Activated naive CD4-positive, alpha-beta T cell treated with anti-CD3 and anti-CD28 coated beads, Interleukin-2, amount 50 U/mL, for 24 hours (primary cell): ENCODE data around the gene ARHGEF3.

ENCODE experiments used
- H3K27ac Mint-ChIP-seq: one replicate; pipeline ENCODE4 v1.8.0; 2021; ENCODE audit warnings: mild to moderate bottlenecking, mixed read lengths
- H3K27me3 Mint-ChIP-seq: one replicate; pipeline ENCODE4 v1.8.0; 2021; ENCODE audit warnings: mixed read lengths
- H3K36me3 Mint-ChIP-seq: one replicate; pipeline ENCODE4 v1.8.0; 2021; ENCODE audit warnings: mixed read lengths
- H3K4me1 Mint-ChIP-seq: one replicate; pipeline ENCODE4 v1.8.0; 2021; ENCODE audit warnings: mixed read lengths
- H3K4me3 Mint-ChIP-seq: one replicate; pipeline ENCODE4 v1.8.0; 2021; ENCODE audit warnings: mild to moderate bottlenecking, mixed read lengths
- H3K9me3 Mint-ChIP-seq: one replicate; pipeline ENCODE4 v1.8.0; 2021; ENCODE audit warnings: mixed read lengths

Gene ARHGEF3

GRCh38 chr3:56788521-56788920 is 13.2 kb downstream of the ARHGEF3 start:
- Mint-ChIP-seq H3K36me3 (peaks cover 12% of the 10 kb centered on the region), H3K4me3 (peak overlapping the region; percentile 64), H3K27ac (peak overlapping the region; percentile 97), H3K27me3 (no peaks in the 10 kb centered on the region), H3K9me3 (no peaks in the 10 kb centered on the region), H3K4me1 (peaks cover 91% of the 10 kb centered on the region)

GRCh38 chr3:56787784-56788256 is 13.9 kb downstream of the ARHGEF3 start:
- H3K36me3 Mint-ChIP-seq, result peaks cover 14% of the 10 kb centered on the region
- peak overlapping the region; percentile 64 for H3K4me3 Mint-ChIP-seq
- H3K9me3 Mint-ChIP-seq, result no peaks in the 10 kb centered on the region
- H3K27me3 Mint-ChIP-seq, result no peaks in the 10 kb centered on the region
- peak overlapping the region; percentile 97 for H3K27ac Mint-ChIP-seq
- H3K4me1 Mint-ChIP-seq, result peaks cover 98% of the 10 kb centered on the region

- Mint-ChIP-seq H3K9me3 (no peaks in the 10 kb centered on the region), H3K36me3 (peaks cover 15% of the 10 kb centered on the region), H3K4me3 (peak overlapping the region; percentile 70), H3K4me1 (peaks cover 98% of the 10 kb centered on the region), H3K27me3 (no peaks in the 10 kb centered on the region), H3K27ac (peak overlapping the region; percentile 97)
These were observed 14.4 kb downstream of the ARHGEF3 start for GRCh38 chr3:56787258-56787775.

- Mint-ChIP-seq H3K9me3 (no peaks in the 10 kb centered on the region), H3K36me3 (peaks cover 23% of the 10 kb centered on the region), H3K4me3 (peak overlapping the region; percentile 73), H3K27me3 (no peaks in the 10 kb centered on the region), H3K27ac (peak overlapping the region; percentile 97), H3K4me1 (peaks cover 97% of the 10 kb centered on the region)
These were observed 16.2 kb downstream of the ARHGEF3 start for GRCh38 chr3:56785499-56785898.

GRCh38 chr3:56784448-56785001 is 17.2 kb downstream of the ARHGEF3 start:
- peak overlapping the region; percentile 97 for H3K27ac Mint-ChIP-seq
- peak overlapping the region; percentile 82 for H3K4me3 Mint-ChIP-seq
- no peaks in the 10 kb centered on the region for H3K9me3 Mint-ChIP-seq
- H3K4me1 Mint-ChIP-seq, result peaks cover 97% of the 10 kb centered on the region
- H3K27me3 Mint-ChIP-seq, result no peaks in the 10 kb centered on the region
- H3K36me3 Mint-ChIP-seq, result peaks cover 29% of the 10 kb centered on the region

- H3K9me3 Mint-ChIP-seq, result no peaks in the 10 kb centered on the region
- H3K27me3 Mint-ChIP-seq, result no peaks in the 10 kb centered on the region
- H3K4me3 Mint-ChIP-seq, result peak overlapping the region; percentile 82
- H3K36me3 Mint-ChIP-seq, result peaks cover 31% of the 10 kb centered on the region
- H3K4me1 Mint-ChIP-seq, result peaks cover 97% of the 10 kb centered on the region
- peak overlapping the region; percentile 97 for H3K27ac Mint-ChIP-seq
These were observed 17.9 kb downstream of the ARHGEF3 start for GRCh38 chr3:56783644-56784447.

GRCh38 chr3:56782906-56783305 is 18.8 kb downstream of the ARHGEF3 start:
- Mint-ChIP-seq H3K9me3 (no peaks in the 10 kb centered on the region), H3K4me1 (peaks cover 97% of the 10 kb centered on the region), H3K27ac (peak overlapping the region; percentile 97), H3K36me3 (peaks cover 30% of the 10 kb centered on the region), H3K4me3 (peak overlapping the region; percentile 82), H3K27me3 (no peaks in the 10 kb centered on the region)

- H3K4me3 Mint-ChIP-seq, result peak overlapping the region; percentile 82
These were observed 19.5 kb downstream of the ARHGEF3 start for GRCh38 chr3:56782215-56782614.

GRCh38 chr3:56781762-56782161 is 20.0 kb downstream of the ARHGEF3 start:
- H3K27me3 Mint-ChIP-seq, result no peaks in the 10 kb centered on the region
- H3K4me1 Mint-ChIP-seq, result peaks cover 97% of the 10 kb centered on the region
- peaks cover 34% of the 10 kb centered on the region for H3K36me3 Mint-ChIP-seq
- peak overlapping the region; percentile 33 for H3K4me3 Mint-ChIP-seq
- no peaks in the 10 kb centered on the region for H3K9me3 Mint-ChIP-seq
- peak overlapping the region; percentile 93 for H3K27ac Mint-ChIP-seq

More at GRCh38 chr3:56782215-56782614, 19.5 kb downstream of the ARHGEF3 start:
- Mint-ChIP-seq H3K36me3 (peaks cover 32% of the 10 kb centered on the region), H3K9me3 (no peaks in the 10 kb centered on the region), H3K4me1 (peaks cover 97% of the 10 kb centered on the region), H3K27me3 (no peaks in the 10 kb centered on the region), H3K27ac (peak overlapping the region; percentile 97)

- H3K9me3 Mint-ChIP-seq, result no peaks in the 10 kb centered on the region
- H3K27ac Mint-ChIP-seq, result peak overlapping the region; percentile 93
- peaks cover 31% of the 10 kb centered on the region for H3K36me3 Mint-ChIP-seq
- no peaks in the 10 kb centered on the region for H3K27me3 Mint-ChIP-seq
- peak overlapping the region; percentile 63 for H3K4me3 Mint-ChIP-seq
- H3K4me1 Mint-ChIP-seq, result peaks cover 97% of the 10 kb centered on the region
These were observed 20.8 kb downstream of the ARHGEF3 start for GRCh38 chr3:56780936-56781335.

GRCh38 chr3:56778893-56779292 is 22.9 kb downstream of the ARHGEF3 start:
- Mint-ChIP-seq H3K4me1 (peaks cover 96% of the 10 kb centered on the region), H3K27me3 (no peaks in the 10 kb centered on the region), H3K36me3 (peaks cover 25% of the 10 kb centered on the region), H3K27ac (no peak overlapping the region), H3K4me3 (peak overlapping the region; percentile 7), H3K9me3 (no peaks in the 10 kb centered on the region)

GRCh38 chr3:56776556-56776950 is 25.2 kb downstream of the ARHGEF3 start:
- H3K36me3 Mint-ChIP-seq, result peaks cover 28% of the 10 kb centered on the region
- H3K4me3 Mint-ChIP-seq, result no peak overlapping the region
- H3K27me3 Mint-ChIP-seq, result no peaks in the 10 kb centered on the region
- H3K27ac Mint-ChIP-seq, result peak overlapping the region; percentile 88
- H3K9me3 Mint-ChIP-seq, result no peaks in the 10 kb centered on the region
- peaks cover 91% of the 10 kb centered on the region for H3K4me1 Mint-ChIP-seq

GRCh38 chr3:56775838-56776555 is 25.8 kb downstream of the ARHGEF3 start:
- Mint-ChIP-seq H3K36me3 (peaks cover 33% of the 10 kb centered on the region), H3K9me3 (no peaks in the 10 kb centered on the region), H3K4me3 (peak overlapping the region; percentile 11), H3K4me1 (peaks cover 94% of the 10 kb centered on the region), H3K27ac (peak overlapping the region; percentile 76), H3K27me3 (no peaks in the 10 kb centered on the region)

- H3K9me3 Mint-ChIP-seq, result no peaks in the 10 kb centered on the region
- H3K4me3 Mint-ChIP-seq, result no peak overlapping the region
- H3K4me1 Mint-ChIP-seq, result peaks cover 89% of the 10 kb centered on the region
- H3K27me3 Mint-ChIP-seq, result no peaks in the 10 kb centered on the region
- H3K36me3 Mint-ChIP-seq, result peaks cover 28% of the 10 kb centered on the region
- H3K27ac Mint-ChIP-seq, result peak overlapping the region; percentile 76
These were observed 26.3 kb downstream of the ARHGEF3 start for GRCh38 chr3:56775445-56775837.

- Mint-ChIP-seq H3K9me3 (no peaks in the 10 kb centered on the region), H3K4me1 (peaks cover 84% of the 10 kb centered on the region), H3K36me3 (peaks cover 23% of the 10 kb centered on the region), H3K27me3 (no peaks in the 10 kb centered on the region), H3K27ac (peak overlapping the region; percentile 42), H3K4me3 (no peak overlapping the region)
These were observed 27.8 kb downstream of the ARHGEF3 start for GRCh38 chr3:56773986-56774385.
